Lower leg skin (tissue), 3 donors: ENCODE data around the gene HOXD9.

Experiments
- POLR2A ChIP-seq, 2 donors: fragments of 450-650 bp; IDR thresholded peaks; one replicate each; pipeline ENCODE4 v1.6.1; 2016 to 2017; ENCODE audit warnings: antibody characterized with exemption in 2 of 2, mild to moderate bottlenecking in 1 of 2, moderate library complexity in 1 of 2
- TF ChIP-seq, protein P1 (sequence below), 3 donors: fragments of 450-650 bp; IDR thresholded peaks; one replicate each; pipeline ENCODE4 v1.5.1; 2016; ENCODE audit warnings: antibody characterized with exemption in 3 of 3, mild to moderate bottlenecking in 3 of 3, moderate library complexity in 2 of 3

DNA sequence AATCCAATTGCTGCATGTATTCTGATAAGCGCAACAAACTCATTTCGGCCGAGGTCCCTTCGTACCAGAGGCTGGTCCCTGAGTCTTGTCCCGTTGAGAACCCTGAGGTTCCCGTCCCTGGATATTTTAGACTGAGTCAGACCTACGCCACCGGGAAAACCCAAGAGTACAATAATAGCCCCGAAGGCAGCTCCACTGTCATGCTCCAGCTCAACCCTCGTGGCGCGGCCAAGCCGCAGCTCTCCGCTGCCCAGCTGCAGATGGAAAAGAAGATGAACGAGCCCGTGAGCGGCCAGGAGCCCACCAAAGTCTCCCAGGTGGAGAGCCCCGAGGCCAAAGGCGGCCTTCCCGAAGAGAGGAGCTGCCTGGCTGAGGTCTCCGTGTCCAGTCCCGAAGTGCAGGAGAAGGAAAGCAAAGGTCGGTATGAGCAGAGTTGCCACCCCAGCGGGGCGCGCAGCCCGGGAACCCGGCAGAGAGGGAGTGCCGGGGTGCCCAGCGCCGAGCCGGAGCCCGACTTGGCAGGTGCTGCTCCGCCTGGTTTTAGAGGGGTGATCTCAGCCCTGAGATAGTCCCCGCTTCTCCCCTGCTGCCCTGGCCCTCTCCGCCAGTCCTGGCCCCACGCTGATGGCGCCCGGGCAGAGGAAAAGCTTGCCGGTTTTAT, 5.2 kb upstream of the HOXD9 start:
- TF ChIP-seq, protein P1, sequence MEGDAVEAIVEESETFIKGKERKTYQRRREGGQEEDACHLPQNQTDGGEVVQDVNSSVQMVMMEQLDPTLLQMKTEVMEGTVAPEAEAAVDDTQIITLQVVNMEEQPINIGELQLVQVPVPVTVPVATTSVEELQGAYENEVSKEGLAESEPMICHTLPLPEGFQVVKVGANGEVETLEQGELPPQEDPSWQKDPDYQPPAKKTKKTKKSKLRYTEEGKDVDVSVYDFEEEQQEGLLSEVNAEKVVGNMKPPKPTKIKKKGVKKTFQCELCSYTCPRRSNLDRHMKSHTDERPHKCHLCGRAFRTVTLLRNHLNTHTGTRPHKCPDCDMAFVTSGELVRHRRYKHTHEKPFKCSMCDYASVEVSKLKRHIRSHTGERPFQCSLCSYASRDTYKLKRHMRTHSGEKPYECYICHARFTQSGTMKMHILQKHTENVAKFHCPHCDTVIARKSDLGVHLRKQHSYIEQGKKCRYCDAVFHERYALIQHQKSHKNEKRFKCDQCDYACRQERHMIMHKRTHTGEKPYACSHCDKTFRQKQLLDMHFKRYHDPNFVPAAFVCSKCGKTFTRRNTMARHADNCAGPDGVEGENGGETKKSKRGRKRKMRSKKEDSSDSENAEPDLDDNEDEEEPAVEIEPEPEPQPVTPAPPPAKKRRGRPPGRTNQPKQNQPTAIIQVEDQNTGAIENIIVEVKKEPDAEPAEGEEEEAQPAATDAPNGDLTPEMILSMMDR (IDR thresholded peaks at IDR 0.05): no peak
- no peak for TF ChIP-seq POLR2A (IDR thresholded peaks at IDR 0.05)
